HepG2 (cell line): Measurements from ENCODE around the gene PTPN2. TPM values are rescaled to one million over a fixed set of nuclear protein-coding genes. Genes with fewer than 3 reads are reported as not detected.

ENCODE experiments used
- FOXC1 ChIP-seq: sonication (generic); formaldehyde crosslinking; IDR thresholded peaks from 2 replicates; pipeline ENCODE4 v1.8.0; 2022; ENCODE audit warnings: mild to moderate bottlenecking, missing genetic modification reagents, borderline replicate concordance
- JUNB ChIP-seq: sonication (generic); formaldehyde crosslinking; IDR thresholded peaks from 2 replicates; pipeline ENCODE4 v1.8.0; 2022; ENCODE audit warnings: missing genetic modification reagents, mild to moderate bottlenecking, borderline replicate concordance
- LCORL ChIP-seq, 2 experiments: fragments of 450-650 bp in 1 of 2; sonication (generic) in 1 of 2; formaldehyde crosslinking in 1 of 2; IDR thresholded peaks; 2 replicates each; pipeline versions ENCODE4 v1.5.0 to v1.6.1; 2017 to 2020; ENCODE audit warnings: antibody characterized with exemption in 1 of 2, missing genetic modification reagents in 1 of 2
- MYC ChIP-seq: sonication (generic); formaldehyde crosslinking; IDR thresholded peaks from 2 replicates; pipeline ENCODE4 v1.9.0; 2021; ENCODE audit warnings: missing genetic modification reagents, borderline replicate concordance
- NFE2 ChIP-seq: sonication (generic); formaldehyde crosslinking; IDR thresholded peaks from 2 replicates; pipeline ENCODE4 v1.4.0; 2020; ENCODE audit warnings: missing genetic modification reagents
- RAD21 ChIP-seq: fragments of 450-650 bp; formaldehyde crosslinking; IDR thresholded peaks from 2 replicates; pipeline ENCODE4 v1.5.0; 2020; ENCODE audit warnings: mild to moderate bottlenecking
- RBAK ChIP-seq: sonication (generic); formaldehyde crosslinking; IDR thresholded peaks from 2 replicates; pipeline ENCODE4 v1.5.1; 2020; ENCODE audit warnings: mild to moderate bottlenecking, missing genetic modification reagents
- REPIN1 ChIP-seq: sonication (generic); formaldehyde crosslinking; IDR thresholded peaks from 2 replicates; pipeline ENCODE4 v1.8.0; 2022; ENCODE audit warnings: missing genetic modification reagents, low read depth, mild to moderate bottlenecking, borderline replicate concordance
- SALL1 ChIP-seq: sonication (generic); formaldehyde crosslinking; IDR thresholded peaks from 2 replicates; pipeline ENCODE4 v1.8.0; 2022; ENCODE audit warnings: mild to moderate bottlenecking, missing genetic modification reagents
- SIX1 ChIP-seq: sonication (generic); formaldehyde crosslinking; IDR thresholded peaks from 2 replicates; pipeline ENCODE4 v1.4.0; 2020; ENCODE audit warnings: missing genetic modification reagents, borderline replicate concordance
- SOX6 ChIP-seq, 2 experiments: fragments of 450-650 bp in 1 of 2; sonication (generic) in 1 of 2; formaldehyde crosslinking in 1 of 2; IDR thresholded peaks; 2 replicates each; pipeline versions ENCODE4 v1.4.0 to v1.6.1; 2017 to 2020; ENCODE audit warnings: antibody characterized with exemption in 1 of 2, mild to moderate bottlenecking in 1 of 2, missing genetic modification reagents in 1 of 2
- TCF12 ChIP-seq, 2 experiments: fragments of 450-650 bp in 1 of 2; sonication (generic) in 1 of 2; formaldehyde crosslinking in 1 of 2; IDR thresholded peaks; 2 replicates each; pipeline versions ENCODE4 v1.6.1 to v1.8.0; 2017 to 2022; ENCODE audit warnings: antibody characterized with exemption in 1 of 2, mild to moderate bottlenecking in 1 of 2, missing genetic modification reagents in 1 of 2, moderate library complexity in 1 of 2
- ZNF142 ChIP-seq: sonication (generic); formaldehyde crosslinking; IDR thresholded peaks from 2 replicates; pipeline ENCODE4 v1.4.0; 2020; ENCODE audit warnings: missing genetic modification reagents
- ZNF562 ChIP-seq: sonication (generic); formaldehyde crosslinking; IDR thresholded peaks from 2 replicates; pipeline ENCODE4 v1.8.0; 2022; ENCODE audit warnings: missing genetic modification reagents, borderline replicate concordance
- ZNF644 ChIP-seq: IDR thresholded peaks from 2 replicates; pipeline ENCODE4 v1.6.1; 2016; ENCODE audit warnings: low read depth
- ZSCAN12 ChIP-seq: sonication (generic); formaldehyde crosslinking; IDR thresholded peaks from 2 replicates; pipeline ENCODE4 v1.9.0; 2021; ENCODE audit warnings: mild to moderate bottlenecking, missing genetic modification reagents
- polyA plus RNA-seq, 8 experiments: library from polyadenylated mRNA; depleted of rRNA in 3 of 8; stranded (reverse) in 7 of 8; unstranded in 1 of 8; fragments of >200 nt; fragmentation: Illumina TruSeq in 4 of 8; extraction: Trizol in 4 of 8; gene quantifications; 2 replicates each; pipeline versions ENCODE4 v1.2.1 to v1.2.3, GENCODE V29; 2011 to 2016; ENCODE audit warnings: low read depth in 4 of 8, missing spikeins in 1 of 8, mixed read lengths in 1 of 8; ENCODE audit not compliant: insufficient read depth in 1 of 8
- total RNA-seq, 5 experiments: library from RNA; depleted of rRNA; stranded (reverse); fragments of >200 nt; fragmentation: Illumina TruSeq; extraction: Trizol; gene quantifications; 2 replicates each; pipeline ENCODE4 v1.2.3, GENCODE V29; 2016; ENCODE audit warnings: low read depth in 1 of 5
- TF ChIP-seq, protein P1 (sequence below), 2 experiments: IDR thresholded peaks; 2 replicates each; pipeline ENCODE4 v1.6.1; 2011 to 2012; ENCODE audit warnings: low read length in 2 of 2, borderline replicate concordance in 1 of 2, low read depth in 1 of 2, mild to moderate bottlenecking in 1 of 2, moderate library complexity in 1 of 2
- TF ChIP-seq, protein P2 (sequence below): sonication (generic); formaldehyde crosslinking; IDR thresholded peaks from 2 replicates; pipeline ENCODE4 v1.4.0; 2020; ENCODE audit warnings: mild to moderate bottlenecking, missing genetic modification reagents

The PTPN2 gene
- total and polyA plus RNA-seq, 2 of the 13 experiments (the other 11 are each of a cell fraction or from before 2014, with no cell fraction given): 24.9 to 41.5 TPM

- TF ChIP-seq FOXC1 (no peak), SIX1 (CRISPR knock-in tag) (peak; percentile 53; the same call in 1 of the 2 replicates), ZNF142 (CRISPR knock-in tag) (no peak), MYC (CRISPR knock-in tag) (peak; percentile 52; the same call in 1 of the 2 replicates), ZSCAN12 (CRISPR knock-in tag) (no peak), SALL1 (CRISPR knock-in tag) (peak; percentile 63), RAD21 (no peak), ZNF562 (CRISPR knock-in tag) (no peak), LCORL (IDR thresholded peaks at IDR 0.05) (no peak), LCORL (CRISPR knock-in tag; IDR thresholded peaks at IDR 0.05) (no peak), ZNF644 (CRISPR knock-in tag) (peak; percentile 62; the same call in 1 of the 2 replicates), REPIN1 (CRISPR knock-in tag) (no peak), RBAK (CRISPR knock-in tag) (no peak), NFE2 (CRISPR knock-in tag) (no peak), JUNB (CRISPR knock-in tag) (no peak), SOX6 (IDR thresholded peaks at IDR 0.05) (no peak), SOX6 (CRISPR knock-in tag; IDR thresholded peaks at IDR 0.05) (0 out of 2 replicates have a peak, but pooled peaks have one; percentile 18), TCF12 (IDR thresholded peaks at IDR 0.05) (no peak), TCF12 (CRISPR knock-in tag; IDR thresholded peaks at IDR 0.05) (no peak)
- TF ChIP-seq, protein P1, sequence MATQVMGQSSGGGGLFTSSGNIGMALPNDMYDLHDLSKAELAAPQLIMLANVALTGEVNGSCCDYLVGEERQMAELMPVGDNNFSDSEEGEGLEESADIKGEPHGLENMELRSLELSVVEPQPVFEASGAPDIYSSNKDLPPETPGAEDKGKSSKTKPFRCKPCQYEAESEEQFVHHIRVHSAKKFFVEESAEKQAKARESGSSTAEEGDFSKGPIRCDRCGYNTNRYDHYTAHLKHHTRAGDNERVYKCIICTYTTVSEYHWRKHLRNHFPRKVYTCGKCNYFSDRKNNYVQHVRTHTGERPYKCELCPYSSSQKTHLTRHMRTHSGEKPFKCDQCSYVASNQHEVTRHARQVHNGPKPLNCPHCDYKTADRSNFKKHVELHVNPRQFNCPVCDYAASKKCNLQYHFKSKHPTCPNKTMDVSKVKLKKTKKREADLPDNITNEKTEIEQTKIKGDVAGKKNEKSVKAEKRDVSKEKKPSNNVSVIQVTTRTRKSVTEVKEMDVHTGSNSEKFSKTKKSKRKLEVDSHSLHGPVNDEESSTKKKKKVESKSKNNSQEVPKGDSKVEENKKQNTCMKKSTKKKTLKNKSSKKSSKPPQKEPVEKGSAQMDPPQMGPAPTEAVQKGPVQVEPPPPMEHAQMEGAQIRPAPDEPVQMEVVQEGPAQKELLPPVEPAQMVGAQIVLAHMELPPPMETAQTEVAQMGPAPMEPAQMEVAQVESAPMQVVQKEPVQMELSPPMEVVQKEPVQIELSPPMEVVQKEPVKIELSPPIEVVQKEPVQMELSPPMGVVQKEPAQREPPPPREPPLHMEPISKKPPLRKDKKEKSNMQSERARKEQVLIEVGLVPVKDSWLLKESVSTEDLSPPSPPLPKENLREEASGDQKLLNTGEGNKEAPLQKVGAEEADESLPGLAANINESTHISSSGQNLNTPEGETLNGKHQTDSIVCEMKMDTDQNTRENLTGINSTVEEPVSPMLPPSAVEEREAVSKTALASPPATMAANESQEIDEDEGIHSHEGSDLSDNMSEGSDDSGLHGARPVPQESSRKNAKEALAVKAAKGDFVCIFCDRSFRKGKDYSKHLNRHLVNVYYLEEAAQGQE (IDR thresholded peaks at IDR 0.05; ENCODE audit: borderline replicate concordance in 1 of 2, low read depth in 1 of 2, low read length in 2 of 2): no peak
- TF ChIP-seq, protein P2, sequence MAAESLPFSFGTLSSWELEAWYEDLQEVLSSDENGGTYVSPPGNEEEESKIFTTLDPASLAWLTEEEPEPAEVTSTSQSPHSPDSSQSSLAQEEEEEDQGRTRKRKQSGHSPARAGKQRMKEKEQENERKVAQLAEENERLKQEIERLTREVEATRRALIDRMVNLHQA: no peak
Observed at GRCh38 chr18:12838178-12838634, 45.8 kb downstream of the PTPN2 start (continued).
